GM12875 (cell line): ENCODE data around the gene SHISA9.

Source experiments
- H3K4me3 ChIP-seq: one replicate; pipeline ENCODE4 v1.5.1; 2011; ENCODE audit warnings: low read depth, low read length, control low read depth
- CTCF ChIP-seq: IDR thresholded peaks from 2 replicates; pipeline ENCODE4 v1.5.1; 2011; ENCODE audit warnings: low read depth, mild to moderate bottlenecking, control low read depth, inconsistent platforms, low read length, moderate library complexity, borderline replicate concordance; ENCODE audit not compliant: insufficient read depth

The SHISA9 gene

GRCh38 chr16:13244770-13245169 lies 343.4 kb downstream of the SHISA9 start:
- TF ChIP-seq CTCF = no peak
- no peak overlapping the region for H3K4me3 ChIP-seq

- no peak for TF ChIP-seq CTCF
- H3K4me3 ChIP-seq = no peak overlapping the region
Measured at GRCh38 chr16:13245713-13246377, 344.4 kb downstream of the SHISA9 start.

- H3K4me3 ChIP-seq = no peak overlapping the region
- TF ChIP-seq CTCF = no peak
Measured at GRCh38 chr16:13254998-13255614, 353.7 kb downstream of the SHISA9 start.

- no peak for TF ChIP-seq CTCF
- no peak overlapping the region for H3K4me3 ChIP-seq
Measured at GRCh38 chr16:13262270-13263090, 361.1 kb downstream of the SHISA9 start.

GRCh38 chr16:13264749-13265552 lies 363.6 kb downstream of the SHISA9 start:
- H3K4me3 ChIP-seq = no peak overlapping the region
- no peak for TF ChIP-seq CTCF

- H3K4me3 ChIP-seq = no peak overlapping the region
- TF ChIP-seq CTCF = no peak
Measured at GRCh38 chr16:13269359-13269758, 368.0 kb downstream of the SHISA9 start.
